Measurements from ENCODE around the gene FAM171A1.
"Not testable (repeated sequence)": the region's sequence is repeated elsewhere in the genome, so short reads cannot be mapped to it uniquely, and the experiment has no call there.

Gene FAM171A1

DNA sequence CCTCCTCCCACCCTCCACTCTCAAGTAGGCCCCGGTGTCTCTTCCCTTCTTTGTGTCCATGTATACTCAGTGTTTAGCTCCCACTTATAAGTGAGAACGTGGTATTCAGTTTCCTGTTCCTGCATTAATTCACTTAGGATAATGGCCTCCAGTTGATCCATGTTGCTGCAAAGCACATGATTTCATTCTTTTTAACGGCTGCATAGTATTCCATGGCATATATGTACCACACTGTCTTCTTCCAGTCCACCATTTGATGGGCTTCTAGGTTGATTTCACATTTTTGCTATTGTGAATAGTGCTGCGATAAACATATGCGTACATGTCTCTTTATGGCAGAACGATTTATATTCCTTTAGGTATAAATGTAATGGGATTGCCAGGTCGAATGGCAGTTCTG lies 51.0 kb downstream of the FAM171A1 start:
- DNase-seq (ENCODE audit: low read depth, low spot score): no peak

DNA sequence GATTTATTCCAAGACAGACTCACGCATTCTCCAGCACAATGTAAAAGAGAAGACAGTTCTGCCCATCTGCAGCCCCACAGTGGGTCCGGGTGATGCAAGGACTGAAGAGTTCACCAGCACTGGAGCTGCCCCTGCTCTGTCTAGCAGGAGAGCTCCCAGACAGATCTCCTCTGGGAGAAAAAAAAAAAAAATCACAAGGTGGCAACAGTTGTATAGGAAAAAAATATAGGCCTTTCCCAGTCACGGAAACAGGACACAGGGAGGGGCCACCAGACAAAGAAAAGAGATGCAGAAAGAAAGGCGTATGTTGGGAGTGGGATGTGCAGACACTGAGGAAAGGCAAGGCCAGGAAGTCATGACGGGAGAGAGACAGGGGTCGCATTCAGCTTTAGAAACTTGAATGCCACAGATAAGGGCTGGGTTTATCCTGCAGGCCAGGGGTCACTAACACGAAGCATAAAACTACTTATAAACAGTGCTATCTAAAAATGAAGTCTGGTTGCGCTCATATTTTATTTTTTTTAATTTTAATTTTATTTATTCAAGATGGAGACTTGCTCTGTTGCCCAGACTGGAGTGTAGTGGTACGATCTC lies 54.1 kb downstream of the FAM171A1 start:
- no peak for DNase-seq (ENCODE audit: low read depth, low spot score)

GRCh38 chr10:15316145-15316544 lies 54.9 kb downstream of the FAM171A1 start:
- peak; percentile 72 for DNase-seq (ENCODE audit: low read depth, low spot score)

DNA sequence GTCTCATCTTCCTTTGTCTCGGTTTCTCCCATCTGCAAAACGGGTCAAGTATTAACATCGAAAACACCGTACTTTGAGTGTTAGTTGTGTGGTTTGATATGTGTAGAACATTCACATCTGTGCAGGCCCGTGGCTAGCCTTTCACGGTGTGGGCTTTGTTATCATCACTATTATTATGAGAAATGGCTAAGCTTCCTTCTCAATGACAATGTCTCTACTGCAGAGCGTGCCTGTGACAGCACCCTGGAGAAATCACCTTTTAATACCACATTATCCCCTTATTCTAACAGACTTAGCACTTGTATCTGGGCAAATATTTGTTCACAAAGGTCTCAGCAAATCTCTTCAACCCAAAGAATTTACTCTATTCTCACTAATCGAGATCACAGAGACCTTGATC lies 55.8 kb downstream of the FAM171A1 start:
- DNase-seq (ENCODE audit: low read depth, low spot score): no peak

DNA sequence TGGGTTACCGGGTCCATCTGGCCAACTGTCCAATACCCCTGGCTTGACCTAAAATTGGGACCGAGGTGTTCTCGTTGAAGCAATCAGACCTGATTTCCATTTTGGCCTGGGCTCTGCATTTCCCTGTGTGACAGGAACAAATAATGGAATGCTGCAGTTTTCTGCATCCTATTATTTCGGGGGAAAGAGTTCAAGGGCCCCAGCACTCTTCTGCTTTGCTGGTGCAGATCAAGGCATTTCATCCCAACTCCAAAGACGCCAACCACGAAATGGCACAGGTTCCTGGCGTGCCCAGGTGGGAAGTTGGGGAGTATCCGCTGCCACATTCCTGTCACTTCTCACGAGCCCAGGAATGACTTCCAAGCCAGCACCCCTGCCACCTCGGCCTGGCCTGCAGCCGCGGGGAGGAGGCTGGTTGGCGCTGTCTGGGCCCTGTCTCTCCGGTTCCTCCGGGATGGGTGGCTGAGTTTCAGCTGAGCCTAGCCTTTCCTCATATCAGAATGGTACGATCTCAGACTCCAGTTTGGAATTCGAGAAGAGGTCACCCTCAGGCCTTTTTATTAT lies 56.5 kb downstream of the FAM171A1 start:
- DNase-seq (ENCODE audit: low read depth, low spot score): no peak

DNA sequence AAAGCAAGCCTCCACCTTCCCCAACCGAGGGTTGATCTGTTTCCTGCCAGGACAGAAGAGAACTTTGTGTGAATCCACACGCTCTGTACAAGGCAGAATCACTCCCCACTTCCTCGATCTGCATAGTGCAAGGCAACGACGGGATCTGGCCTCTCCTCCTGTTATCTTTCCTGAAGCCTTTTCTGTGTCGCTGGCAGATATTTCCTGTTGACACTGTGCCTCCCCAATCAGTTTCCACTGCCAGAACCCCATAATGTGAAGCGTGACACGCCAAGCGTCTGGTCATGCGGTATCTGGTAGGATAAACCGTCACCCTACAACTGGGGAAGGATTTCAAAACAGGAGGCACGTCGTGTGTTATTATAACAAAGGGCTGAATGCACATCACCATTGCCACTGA lies 57.2 kb downstream of the FAM171A1 start:
- no peak for DNase-seq (ENCODE audit: low read depth, low spot score)

DNA sequence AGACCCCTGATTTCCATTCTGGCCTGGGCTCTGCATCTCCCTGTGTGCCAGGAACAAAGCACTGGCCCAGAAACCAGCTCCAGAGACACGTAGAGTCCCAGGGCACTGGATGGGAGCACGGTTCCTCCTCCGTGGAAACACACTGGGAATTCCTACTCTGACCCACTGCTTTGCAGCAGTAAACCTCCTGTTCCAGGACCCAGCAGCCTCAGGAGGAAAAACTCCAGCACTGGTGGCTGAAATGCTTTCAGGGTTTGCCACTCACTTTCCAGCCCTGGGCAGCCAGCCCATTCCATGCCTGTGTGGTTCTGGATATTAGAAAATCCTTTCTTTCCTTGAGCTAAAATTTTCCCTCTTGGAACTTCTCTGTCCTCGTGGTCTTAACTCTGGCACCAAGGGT lies 58.0 kb downstream of the FAM171A1 start:
- DNase-seq (ENCODE audit: low read depth, low spot score): no peak

GRCh38 chr10:15311569-15312280 lies 59.4 kb downstream of the FAM171A1 start:
- DNase-seq (ENCODE audit: low read depth, low spot score): no peak

DNA sequence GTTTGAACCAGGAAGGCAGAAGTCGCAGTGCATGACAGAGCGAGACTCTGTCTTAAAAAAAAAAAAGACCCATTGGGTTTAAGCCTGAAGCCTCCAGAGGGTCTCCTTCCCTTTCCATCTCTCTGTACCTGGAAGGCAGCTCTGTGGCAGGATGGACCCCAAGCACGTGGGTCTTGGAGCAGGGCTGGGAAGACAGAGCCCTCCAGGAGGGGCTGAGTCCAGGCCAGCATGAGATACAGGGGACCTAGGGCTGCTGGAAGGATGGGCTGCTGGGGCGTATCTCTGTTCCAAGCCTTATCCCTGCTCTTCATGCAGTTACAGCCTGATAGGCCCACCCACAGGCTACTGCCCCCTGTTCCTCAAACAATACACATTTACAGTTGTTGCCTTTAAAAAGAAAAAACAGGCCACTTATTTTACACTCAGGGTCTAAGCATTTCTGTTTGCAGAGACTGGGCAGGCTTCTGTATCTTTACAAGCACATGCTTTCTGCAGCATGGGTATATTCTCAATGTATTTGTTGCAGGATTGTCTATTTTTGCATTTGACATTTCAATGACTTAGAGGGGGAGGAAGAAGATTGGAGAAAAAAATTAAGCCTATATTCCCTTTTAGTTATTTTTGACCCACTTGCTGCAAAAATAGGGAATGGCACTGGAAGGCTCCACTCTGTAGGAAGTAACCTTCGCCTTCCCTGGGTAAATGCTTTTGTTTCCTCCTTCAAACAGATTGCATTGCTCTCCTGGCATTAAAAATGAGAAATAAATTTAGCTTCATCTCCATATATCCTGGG lies 60.1 kb downstream of the FAM171A1 start:
- DNase-seq (ENCODE audit: low read depth, low spot score): no peak

DNA sequence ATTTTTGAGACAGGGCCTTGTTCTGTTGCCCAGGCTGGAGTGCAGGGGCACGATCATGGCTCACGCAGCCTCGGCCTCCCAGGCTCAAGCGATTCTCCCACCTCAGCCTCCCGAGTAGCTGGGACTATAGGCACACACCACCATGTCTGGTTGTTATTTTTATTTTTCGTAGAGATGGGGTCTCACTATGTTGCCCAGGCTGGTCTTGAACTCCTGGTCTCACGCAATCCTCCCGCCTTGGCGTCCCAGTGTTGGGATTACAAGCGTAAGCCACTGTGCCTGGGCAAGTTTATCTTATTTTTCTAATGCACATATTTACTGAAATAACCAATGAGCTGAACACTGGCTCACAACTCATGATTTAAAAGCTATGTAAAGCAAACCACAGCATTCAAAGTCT lies 61.9 kb downstream of the FAM171A1 start:
- no peak for DNase-seq (ENCODE audit: low read depth, low spot score)

DNA sequence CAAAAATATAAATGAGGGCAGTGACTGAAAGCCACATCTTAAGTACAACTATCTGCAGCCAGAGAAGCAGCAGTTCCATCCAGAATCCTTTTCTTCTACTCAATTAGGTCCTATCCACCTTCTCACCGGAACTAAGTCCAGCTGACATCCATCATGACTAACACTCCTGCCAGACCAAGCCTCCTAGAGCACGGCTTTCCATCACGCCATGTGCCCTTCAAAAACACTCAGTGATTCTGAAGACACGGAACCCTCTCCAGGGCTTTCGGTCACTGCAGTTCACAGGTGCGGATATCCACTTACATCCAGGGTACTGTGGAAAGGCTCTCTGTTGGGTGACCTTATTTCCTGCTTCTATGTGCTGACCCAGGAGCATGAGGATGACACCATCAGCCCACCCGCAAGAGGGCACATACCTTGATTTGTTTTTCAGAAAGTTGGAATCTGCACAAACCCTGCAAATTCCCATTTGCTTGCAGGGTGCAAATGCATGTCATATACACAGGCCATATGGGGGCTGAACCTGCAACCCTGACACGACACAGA lies 64.3 kb downstream of the FAM171A1 start:
- DNase-seq (ENCODE audit: low read depth, low spot score): no peak

GRCh38 chr10:15305634-15306033 lies 65.5 kb downstream of the FAM171A1 start:
- no peak for DNase-seq (ENCODE audit: low read depth, low spot score)

GRCh38 chr10:15305161-15305560 lies 65.9 kb downstream of the FAM171A1 start:
- DNase-seq (ENCODE audit: low read depth, low spot score): no peak

DNA sequence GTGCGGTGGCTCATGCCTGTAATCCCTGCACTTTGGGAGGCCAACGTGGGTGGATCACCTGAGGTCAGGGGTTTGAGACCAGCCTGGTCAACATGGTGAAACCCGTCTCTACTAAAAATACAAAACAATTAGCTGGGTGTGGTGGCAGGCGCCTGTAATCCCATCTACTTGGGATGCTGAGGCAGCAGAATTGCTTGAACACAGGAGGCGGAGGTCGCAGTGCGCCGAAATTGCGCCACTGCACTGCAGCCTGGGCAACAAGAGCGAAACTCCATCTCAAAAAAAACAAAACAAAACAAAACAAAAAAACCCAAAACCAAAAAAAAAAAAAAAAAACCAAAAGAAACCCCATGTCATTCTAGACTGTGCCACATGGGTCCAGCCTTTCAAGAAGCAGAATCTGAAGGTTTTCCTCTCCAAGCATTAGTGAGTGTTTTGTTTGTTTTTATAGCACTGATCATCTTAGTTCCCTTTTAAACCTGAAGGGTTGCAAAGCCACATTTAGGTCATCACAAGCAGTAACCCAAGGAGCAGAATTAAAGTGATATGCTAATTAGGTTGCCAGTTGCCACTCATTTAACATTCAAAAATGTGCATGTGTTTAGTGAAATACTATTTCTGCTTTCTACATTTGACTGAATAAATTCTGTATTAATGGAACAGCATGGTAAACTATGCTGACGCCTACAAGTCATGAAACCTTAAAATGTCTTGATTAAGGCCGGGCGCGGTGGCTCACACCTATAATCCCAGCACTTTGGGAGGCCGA lies 68.7 kb downstream of the FAM171A1 start:
- not testable (repeated sequence) for DNase-seq (ENCODE audit: low read depth, low spot score)

DNA sequence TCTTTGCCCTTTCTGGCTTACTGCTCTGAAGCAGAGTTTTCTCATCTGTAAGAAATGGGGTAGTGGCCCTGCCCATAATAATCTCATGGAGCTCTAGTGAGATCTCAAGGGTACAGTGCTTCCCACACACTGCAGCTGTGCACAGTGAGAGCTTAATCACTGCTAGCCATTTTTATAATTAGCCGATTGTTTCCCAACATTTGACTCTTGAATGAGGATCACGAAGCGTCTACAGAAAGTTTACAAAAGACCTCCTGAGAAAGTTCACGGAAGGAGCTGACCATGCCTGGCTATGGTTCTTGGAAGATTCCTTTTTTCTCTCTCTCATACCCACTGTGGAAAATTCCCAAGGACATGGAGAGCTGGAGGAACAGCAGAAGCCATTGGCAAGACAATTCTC lies 70.4 kb downstream of the FAM171A1 start:
- no peak for DNase-seq (ENCODE audit: low read depth, low spot score)

DNA sequence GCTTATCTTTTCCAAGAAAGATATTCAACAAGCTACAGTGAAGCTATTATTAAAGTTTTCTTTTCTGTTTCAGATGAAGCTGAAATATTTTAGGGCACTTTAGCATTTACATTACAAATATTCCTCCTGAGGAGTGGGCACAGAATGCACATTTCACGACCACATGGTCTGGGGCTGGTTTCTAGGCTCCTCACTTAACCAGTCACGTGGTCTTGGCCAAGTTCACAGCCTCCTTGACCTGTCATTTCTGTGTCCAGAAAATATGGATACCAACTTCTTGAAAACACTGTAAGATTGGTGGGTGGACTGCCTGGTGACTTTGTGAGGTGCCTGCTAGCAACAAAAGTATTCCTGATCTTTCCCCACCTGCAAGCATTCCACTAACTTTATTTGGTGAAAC lies 70.9 kb downstream of the FAM171A1 start:
- DNase-seq (ENCODE audit: low read depth, low spot score): no peak

- no peak for DNase-seq (ENCODE audit: low read depth, low spot score)
Observed at GRCh38 chr10:15296701-15297100, 74.4 kb downstream of the FAM171A1 start.

DNA sequence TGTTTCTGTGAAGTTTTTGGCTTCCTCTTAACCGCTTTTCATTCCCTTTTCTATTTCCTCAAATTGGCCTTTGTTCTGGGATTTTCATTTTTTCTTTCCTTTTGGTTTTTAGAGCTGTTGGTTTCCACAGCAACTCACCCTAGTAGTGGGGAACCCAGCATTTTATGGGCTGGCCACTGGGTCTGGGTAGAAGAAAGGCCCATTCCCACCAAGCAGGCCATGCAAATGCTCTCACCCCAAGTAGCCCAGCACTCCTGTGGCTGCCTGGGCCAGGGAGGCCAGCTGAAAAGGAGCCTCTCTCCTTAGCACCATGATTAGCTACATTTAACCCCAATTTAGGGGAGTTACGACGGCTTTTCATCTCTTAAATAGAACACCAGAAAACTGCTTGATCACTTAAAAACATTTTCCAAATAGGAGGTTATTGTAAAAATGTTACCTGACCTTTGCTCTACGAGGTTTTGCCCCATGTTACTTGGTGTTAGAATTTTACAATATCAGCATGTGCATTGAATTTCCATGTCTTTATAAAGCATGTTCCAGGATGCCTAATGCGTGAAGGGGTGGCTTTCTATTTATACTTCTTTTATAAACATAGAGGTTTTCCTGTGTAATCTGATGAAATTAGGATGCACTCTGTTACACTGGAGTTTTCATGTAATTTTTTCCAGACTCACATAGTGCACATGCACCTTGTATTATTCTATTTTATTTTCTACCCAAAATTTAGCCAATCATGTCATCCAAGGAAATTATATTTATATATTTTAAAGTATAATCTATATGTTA lies 75.4 kb downstream of the FAM171A1 start:
- no peak for DNase-seq (ENCODE audit: low read depth, low spot score)

GRCh38 chr10:15293862-15294842 lies 76.9 kb downstream of the FAM171A1 start:
- DNase-seq (ENCODE audit: low read depth, low spot score): no peak

Data from brain pericyte (primary cell).